HEK293 (cell line): ENCODE measurements around the gene IGSF1.

Source experiments
- CTCF ChIA-PET: fragments of 350-600 bp; formaldehyde crosslinking; extraction: SDS; loops from one replicate; lab custom pipeline; 2021; ENCODE audit warnings: antibody characterized with exemption; lab: Yijun Ruan, JAX
- POLR2A ChIA-PET: fragments of 300-600 bp; formaldehyde crosslinking; extraction: SDS; loops from one replicate; lab custom pipeline; 2020; ENCODE audit warnings: antibody characterized with exemption, inconsistent platforms; lab: Yijun Ruan, JAX
- H3K27ac ChIP-seq: fragments of 200-500 bp; sonication (Bioruptor generic); 2 replicates; pipeline ENCODE4 v1.5.1; 2014; ENCODE audit warnings: low read depth, low read length, control low read depth, inconsistent platforms; ENCODE audit errors: extremely low read depth
- H3K36me3 ChIP-seq, 2 experiments: fragments of 200-500 bp in 1 of 2; sonication (Bioruptor generic) in 1 of 2; 1 replicate in 1 of 2; 2 replicates in 1 of 2; pipeline ENCODE4 v1.5.1; 2014 to 2017; ENCODE audit warnings: inconsistent platforms in 2 of 2, low read length in 2 of 2; ENCODE audit not compliant: control insufficient read depth in 2 of 2, insufficient read depth in 1 of 2
- H3K4me1 ChIP-seq: fragments of 200-500 bp; sonication (Bioruptor generic); 2 replicates; pipeline ENCODE4 v1.5.1; 2014; ENCODE audit warnings: mild to moderate bottlenecking, low read length, inconsistent platforms; ENCODE audit not compliant: control insufficient read depth, insufficient read depth
- H3K4me3 ChIP-seq: 2 replicates; pipeline ENCODE4 v1.5.1; 2011; ENCODE audit warnings: low read depth, mild to moderate bottlenecking, control low read depth, low read length, moderate library complexity
- H3K9me3 ChIP-seq: fragments of 200-500 bp; sonication (Bioruptor generic); 2 replicates; pipeline ENCODE4 v1.5.1; 2014; ENCODE audit warnings: low read depth, low read length, inconsistent platforms; ENCODE audit not compliant: control insufficient read depth, insufficient read depth
- BCL11B ChIP-seq: fragments of 450-650 bp; formaldehyde crosslinking; IDR thresholded peaks from 2 replicates; pipeline ENCODE4 v1.5.1; 2016; ENCODE audit warnings: low read depth, missing biosample characterization, missing genetic modification characterization
- KLF1 ChIP-seq: fragments of 450-650 bp; formaldehyde crosslinking; IDR thresholded peaks from 2 replicates; pipeline ENCODE4 v1.5.1; 2016; ENCODE audit warnings: missing biosample characterization, missing genetic modification characterization
- SP2 ChIP-seq: fragments of 450-650 bp; formaldehyde crosslinking; IDR thresholded peaks from 2 replicates; pipeline ENCODE4 v1.5.1; 2016; ENCODE audit warnings: missing biosample characterization, missing genetic modification characterization
- SP7 ChIP-seq: fragments of 450-650 bp; formaldehyde crosslinking; IDR thresholded peaks from 2 replicates; pipeline ENCODE4 v1.5.1; 2016; ENCODE audit warnings: missing biosample characterization, missing genetic modification characterization
- ZNF292 ChIP-seq: fragments of 450-650 bp; formaldehyde crosslinking; IDR thresholded peaks from 2 replicates; pipeline ENCODE4 v1.5.1; 2016; ENCODE audit warnings: low read depth, missing biosample characterization, missing genetic modification characterization, borderline replicate concordance
- ZNF423 ChIP-seq: fragments of 450-650 bp; formaldehyde crosslinking; IDR thresholded peaks from 2 replicates; pipeline ENCODE4 v1.5.1; 2016; ENCODE audit warnings: missing biosample characterization, missing genetic modification characterization
- ZNF549 ChIP-seq: fragments of 450-650 bp; IDR thresholded peaks from 2 replicates; pipeline ENCODE4 v1.5.1; 2018; ENCODE audit warnings: missing biosample characterization, missing genetic modification characterization, mild to moderate bottlenecking, inconsistent platforms, moderate library complexity
- ZNF555 ChIP-seq: fragments of 450-650 bp; formaldehyde crosslinking; conservative IDR thresholded peaks from 2 replicates; pipeline ENCODE4 v1.5.1; 2017; ENCODE audit warnings: missing biosample characterization, mild to moderate bottlenecking, missing genetic modification characterization, inconsistent platforms
- ZNF571 ChIP-seq: fragments of 450-650 bp; formaldehyde crosslinking; IDR thresholded peaks from 2 replicates; pipeline ENCODE4 v1.5.0; 2017; ENCODE audit warnings: missing biosample characterization, missing genetic modification characterization
- ZNF76 ChIP-seq: fragments of 450-650 bp; formaldehyde crosslinking; IDR thresholded peaks from 2 replicates; pipeline ENCODE4; 2016; ENCODE audit warnings: low read depth, missing biosample characterization, missing genetic modification characterization, borderline replicate concordance
- TF ChIP-seq, protein P1 (sequence below): fragments of 450-650 bp; IDR thresholded peaks from 2 replicates; pipeline ENCODE4 v1.5.1; 2018; ENCODE audit warnings: missing biosample characterization, missing genetic modification characterization
- TF ChIP-seq, protein P2 (sequence below): fragments of 450-650 bp; formaldehyde crosslinking; IDR thresholded peaks from 2 replicates; pipeline ENCODE4 v1.5.1; 2016; ENCODE audit warnings: missing biosample characterization, missing genetic modification characterization
- TF ChIP-seq, protein P3 (sequence below): fragments of 450-650 bp; formaldehyde crosslinking; IDR thresholded peaks from 2 replicates; pipeline ENCODE4 v1.5.1; 2016; ENCODE audit warnings: missing biosample characterization, missing genetic modification characterization
- TF ChIP-seq, protein P4 (sequence below): fragments of 450-650 bp; formaldehyde crosslinking; IDR thresholded peaks from 2 replicates; pipeline ENCODE4 v1.5.1; 2016; ENCODE audit warnings: missing biosample characterization, missing genetic modification characterization, borderline replicate concordance

IGSF1 gene

DNA sequence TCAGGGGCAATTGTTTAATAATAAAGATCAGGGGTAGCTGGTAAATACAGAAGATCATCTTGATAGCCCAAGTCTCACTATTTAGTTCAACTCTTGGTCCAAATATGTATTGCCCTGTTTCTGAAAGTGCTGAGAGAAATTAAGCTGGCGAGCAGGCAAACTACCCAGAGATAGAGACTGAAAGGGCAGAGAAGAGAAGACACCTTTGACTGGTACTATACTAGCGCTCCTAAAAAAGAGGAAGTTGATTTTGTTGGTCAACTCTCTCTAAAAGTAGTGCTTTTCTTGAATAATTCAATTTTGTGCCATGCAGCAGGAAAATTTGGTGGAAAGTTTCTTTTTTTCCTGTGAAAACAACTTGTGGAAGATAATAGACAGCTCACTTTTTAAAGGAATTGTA, 64.0 kb downstream of the IGSF1 start:
- ChIA-PET POLR2A (no interaction called here), CTCF (interaction anchor here (0.7 kb wide), 1 partner anchor 318 kb away, joined by 3 read pairs; no protein-coding TSS in a partner anchor)
- Histone ChIP-seq H3K36me3 (no peaks in the 10 kb centered on the region), H3K9me3 (no peaks in the 10 kb centered on the region), H3K27ac (no peak overlapping the region), H3K4me1 (no peaks in the 10 kb centered on the region), H3K4me3 (no peak overlapping the region)
- TF ChIP-seq, protein P1, sequence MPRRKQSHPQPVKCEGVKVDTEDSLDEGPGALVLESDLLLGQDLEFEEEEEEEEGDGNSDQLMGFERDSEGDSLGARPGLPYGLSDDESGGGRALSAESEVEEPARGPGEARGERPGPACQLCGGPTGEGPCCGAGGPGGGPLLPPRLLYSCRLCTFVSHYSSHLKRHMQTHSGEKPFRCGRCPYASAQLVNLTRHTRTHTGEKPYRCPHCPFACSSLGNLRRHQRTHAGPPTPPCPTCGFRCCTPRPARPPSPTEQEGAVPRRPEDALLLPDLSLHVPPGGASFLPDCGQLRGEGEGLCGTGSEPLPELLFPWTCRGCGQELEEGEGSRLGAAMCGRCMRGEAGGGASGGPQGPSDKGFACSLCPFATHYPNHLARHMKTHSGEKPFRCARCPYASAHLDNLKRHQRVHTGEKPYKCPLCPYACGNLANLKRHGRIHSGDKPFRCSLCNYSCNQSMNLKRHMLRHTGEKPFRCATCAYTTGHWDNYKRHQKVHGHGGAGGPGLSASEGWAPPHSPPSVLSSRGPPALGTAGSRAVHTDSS (tag by site-specific recombination) = no peak
- no peak for TF ChIP-seq ZNF549 (tag by site-specific recombination)
- TF ChIP-seq, protein P2, sequence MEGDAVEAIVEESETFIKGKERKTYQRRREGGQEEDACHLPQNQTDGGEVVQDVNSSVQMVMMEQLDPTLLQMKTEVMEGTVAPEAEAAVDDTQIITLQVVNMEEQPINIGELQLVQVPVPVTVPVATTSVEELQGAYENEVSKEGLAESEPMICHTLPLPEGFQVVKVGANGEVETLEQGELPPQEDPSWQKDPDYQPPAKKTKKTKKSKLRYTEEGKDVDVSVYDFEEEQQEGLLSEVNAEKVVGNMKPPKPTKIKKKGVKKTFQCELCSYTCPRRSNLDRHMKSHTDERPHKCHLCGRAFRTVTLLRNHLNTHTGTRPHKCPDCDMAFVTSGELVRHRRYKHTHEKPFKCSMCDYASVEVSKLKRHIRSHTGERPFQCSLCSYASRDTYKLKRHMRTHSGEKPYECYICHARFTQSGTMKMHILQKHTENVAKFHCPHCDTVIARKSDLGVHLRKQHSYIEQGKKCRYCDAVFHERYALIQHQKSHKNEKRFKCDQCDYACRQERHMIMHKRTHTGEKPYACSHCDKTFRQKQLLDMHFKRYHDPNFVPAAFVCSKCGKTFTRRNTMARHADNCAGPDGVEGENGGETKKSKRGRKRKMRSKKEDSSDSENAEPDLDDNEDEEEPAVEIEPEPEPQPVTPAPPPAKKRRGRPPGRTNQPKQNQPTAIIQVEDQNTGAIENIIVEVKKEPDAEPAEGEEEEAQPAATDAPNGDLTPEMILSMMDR = no peak
- TF ChIP-seq ZNF292 (tag by site-specific recombination) = no peak
- TF ChIP-seq SP7 (tag by site-specific recombination) = no peak
- TF ChIP-seq, protein P3, sequence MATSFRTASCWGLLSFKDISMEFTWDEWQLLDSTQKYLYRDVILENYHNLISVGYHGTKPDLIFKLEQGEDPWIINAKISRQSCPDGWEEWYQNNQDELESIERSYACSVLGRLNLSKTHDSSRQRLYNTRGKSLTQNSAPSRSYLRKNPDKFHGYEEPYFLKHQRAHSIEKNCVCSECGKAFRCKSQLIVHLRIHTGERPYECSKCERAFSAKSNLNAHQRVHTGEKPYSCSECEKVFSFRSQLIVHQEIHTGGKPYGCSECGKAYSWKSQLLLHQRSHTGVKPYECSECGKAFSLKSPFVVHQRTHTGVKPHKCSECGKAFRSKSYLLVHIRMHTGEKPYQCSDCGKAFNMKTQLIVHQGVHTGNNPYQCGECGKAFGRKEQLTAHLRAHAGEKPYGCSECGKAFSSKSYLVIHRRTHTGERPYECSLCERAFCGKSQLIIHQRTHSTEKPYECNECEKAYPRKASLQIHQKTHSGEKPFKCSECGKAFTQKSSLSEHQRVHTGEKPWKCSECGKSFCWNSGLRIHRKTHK (tag by site-specific recombination) = no peak
- TF ChIP-seq, protein P4, sequence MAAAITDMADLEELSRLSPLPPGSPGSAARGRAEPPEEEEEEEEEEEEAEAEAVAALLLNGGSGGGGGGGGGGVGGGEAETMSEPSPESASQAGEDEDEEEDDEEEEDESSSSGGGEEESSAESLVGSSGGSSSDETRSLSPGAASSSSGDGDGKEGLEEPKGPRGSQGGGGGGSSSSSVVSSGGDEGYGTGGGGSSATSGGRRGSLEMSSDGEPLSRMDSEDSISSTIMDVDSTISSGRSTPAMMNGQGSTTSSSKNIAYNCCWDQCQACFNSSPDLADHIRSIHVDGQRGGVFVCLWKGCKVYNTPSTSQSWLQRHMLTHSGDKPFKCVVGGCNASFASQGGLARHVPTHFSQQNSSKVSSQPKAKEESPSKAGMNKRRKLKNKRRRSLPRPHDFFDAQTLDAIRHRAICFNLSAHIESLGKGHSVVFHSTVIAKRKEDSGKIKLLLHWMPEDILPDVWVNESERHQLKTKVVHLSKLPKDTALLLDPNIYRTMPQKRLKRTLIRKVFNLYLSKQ = no peak
- no peak for TF ChIP-seq ZNF423 (tag by site-specific recombination)
- no peak for TF ChIP-seq KLF1 (tag by site-specific recombination)
- no peak for TF ChIP-seq ZNF76 (tag by site-specific recombination)
- no peak for TF ChIP-seq ZNF555 (tag by site-specific recombination)
- TF ChIP-seq ZNF571 (tag by site-specific recombination) = no peak
- TF ChIP-seq BCL11B = no peak
- no peak for TF ChIP-seq SP2 (tag by site-specific recombination)
